Effector memory CD4-positive, alpha-beta T cell (primary cell): ENCODE data around the gene COL17A1.

Experiments used
- DNase-seq, 3 donors: peaks; one replicate each; pipeline ENCODE4 v3.0.0-alpha.2; 2020
- H3K27ac ChIP-seq: 2 replicates; pipeline ENCODE4 v1.7.0; 2013; ENCODE audit warnings: mild to moderate bottlenecking, low read length, moderate library complexity; ENCODE audit not compliant: insufficient read depth, poor library complexity, severe bottlenecking
- H3K27me3 ChIP-seq: replicated peaks from 2 replicates; pipeline ENCODE4 v1.7.0; 2013; ENCODE audit warnings: mild to moderate bottlenecking, low read length; ENCODE audit not compliant: insufficient read depth, control insufficient read depth, poor library complexity, severe bottlenecking
- H3K36me3 ChIP-seq: 2 replicates; pipeline ENCODE4 v1.7.0; 2013; ENCODE audit warnings: mild to moderate bottlenecking, low read length, moderate library complexity; ENCODE audit not compliant: control insufficient read depth, insufficient read depth
- H3K4me1 ChIP-seq: 2 replicates; pipeline ENCODE4 v1.7.0; 2013; ENCODE audit warnings: low read length, mild to moderate bottlenecking; ENCODE audit not compliant: control insufficient read depth, insufficient read depth, poor library complexity, severe bottlenecking
- H3K4me3 ChIP-seq: 2 replicates; pipeline ENCODE4 v1.7.0; 2013; ENCODE audit warnings: low read length, low read depth, mild to moderate bottlenecking; ENCODE audit not compliant: insufficient read depth, poor library complexity, severe bottlenecking
- H3K9me3 ChIP-seq: 2 replicates; pipeline ENCODE4 v1.7.0; 2013; ENCODE audit warnings: mild to moderate bottlenecking, low read length, moderate library complexity; ENCODE audit not compliant: control insufficient read depth

COL17A1 gene

GRCh38 chr10:104043185-104043830 is 42.4 kb downstream of the COL17A1 start:
- DNase-seq = no peak
- H3K36me3 ChIP-seq = no peaks in the 10 kb centered on the region
- H3K27me3 ChIP-seq = no peaks in the 10 kb centered on the region
- no peak overlapping the region for H3K4me3 ChIP-seq
- H3K4me1 ChIP-seq = no peaks in the 10 kb centered on the region
- no peak overlapping the region for H3K27ac ChIP-seq
- no peaks in the 10 kb centered on the region for H3K9me3 ChIP-seq

- H3K4me1 ChIP-seq = no peaks in the 10 kb centered on the region
- no peak overlapping the region for H3K4me3 ChIP-seq
- no peak for DNase-seq
- H3K9me3 ChIP-seq = no peaks in the 10 kb centered on the region
- H3K27me3 ChIP-seq = no peaks in the 10 kb centered on the region
- no peaks in the 10 kb centered on the region for H3K36me3 ChIP-seq
- no peak overlapping the region for H3K27ac ChIP-seq
These were observed 43.7 kb downstream of the COL17A1 start for GRCh38 chr10:104041891-104042535.

GRCh38 chr10:104040862-104041789 is 44.6 kb downstream of the COL17A1 start:
- Histone ChIP-seq H3K27me3 (no peaks in the 10 kb centered on the region), H3K4me1 (no peaks in the 10 kb centered on the region), H3K36me3 (no peaks in the 10 kb centered on the region), H3K4me3 (no peak overlapping the region), H3K27ac (no peak overlapping the region), H3K9me3 (no peaks in the 10 kb centered on the region)
- no peak for DNase-seq

- no peaks in the 10 kb centered on the region for H3K9me3 ChIP-seq
- no peaks in the 10 kb centered on the region for H3K4me1 ChIP-seq
- H3K27me3 ChIP-seq = no peaks in the 10 kb centered on the region
- H3K27ac ChIP-seq = no peak overlapping the region
- H3K36me3 ChIP-seq = no peaks in the 10 kb centered on the region
- no peak for DNase-seq
- no peak overlapping the region for H3K4me3 ChIP-seq
These were observed 45.3 kb downstream of the COL17A1 start for GRCh38 chr10:104040382-104040781.

- no peak for DNase-seq
- no peaks in the 10 kb centered on the region for H3K27me3 ChIP-seq
- H3K4me3 ChIP-seq = no peak overlapping the region
- no peaks in the 10 kb centered on the region for H3K4me1 ChIP-seq
- H3K27ac ChIP-seq = no peak overlapping the region
- no peaks in the 10 kb centered on the region for H3K36me3 ChIP-seq
- no peaks in the 10 kb centered on the region for H3K9me3 ChIP-seq
These were observed 46.5 kb downstream of the COL17A1 start for GRCh38 chr10:104038958-104039752.

GRCh38 chr10:104038537-104038936 is 47.1 kb downstream of the COL17A1 start:
- no peak overlapping the region for H3K4me3 ChIP-seq
- no peaks in the 10 kb centered on the region for H3K4me1 ChIP-seq
- no peaks in the 10 kb centered on the region for H3K27me3 ChIP-seq
- H3K9me3 ChIP-seq = no peaks in the 10 kb centered on the region
- DNase-seq = no peak
- H3K27ac ChIP-seq = no peak overlapping the region
- no peaks in the 10 kb centered on the region for H3K36me3 ChIP-seq

- DNase-seq = no peak
- H3K27me3 ChIP-seq = no peaks in the 10 kb centered on the region
- no peaks in the 10 kb centered on the region for H3K9me3 ChIP-seq
- H3K4me3 ChIP-seq = no peak overlapping the region
- H3K36me3 ChIP-seq = peaks cover 2% of the 10 kb centered on the region
- no peak overlapping the region for H3K27ac ChIP-seq
- H3K4me1 ChIP-seq = no peaks in the 10 kb centered on the region
These were observed 48.3 kb downstream of the COL17A1 start for GRCh38 chr10:104037261-104037951.

- no peaks in the 10 kb centered on the region for H3K4me1 ChIP-seq
- DNase-seq = no peak
- no peaks in the 10 kb centered on the region for H3K9me3 ChIP-seq
- no peak overlapping the region for H3K4me3 ChIP-seq
- no peak overlapping the region for H3K27ac ChIP-seq
- H3K27me3 ChIP-seq = no peaks in the 10 kb centered on the region
- peaks cover 5% of the 10 kb centered on the region for H3K36me3 ChIP-seq
These were observed 49.0 kb downstream of the COL17A1 start for GRCh38 chr10:104036518-104037260.

GRCh38 chr10:104036069-104036384 is 49.7 kb downstream of the COL17A1 start:
- no peaks in the 10 kb centered on the region for H3K9me3 ChIP-seq

More at GRCh38 chr10:104036069-104036384, 49.7 kb downstream of the COL17A1 start:
- no peak for DNase-seq
- Histone ChIP-seq H3K4me1 (no peaks in the 10 kb centered on the region), H3K27ac (no peak overlapping the region), H3K36me3 (peaks cover 5% of the 10 kb centered on the region), H3K27me3 (no peaks in the 10 kb centered on the region), H3K4me3 (no peak overlapping the region)
